Upper lobe of left lung (tissue), 6 donors: Measurements from ENCODE around the gene GATAD2A. TPM values are rescaled to one million over a fixed set of nuclear protein-coding genes. Genes with fewer than 3 reads are reported as not detected.
A peak's percentile ranks its signal among the peaks of the same experiment; 100 is the strongest.

Source experiments
- ATAC-seq, 2 donors: fragments of 200-7000 bp; cut with Tn5 transposase; one replicate each; pipeline ENCODE4 v1.9.1; 2022; ENCODE audit warnings: mild to moderate bottlenecking in 2 of 2, moderate library complexity in 2 of 2; ENCODE audit not compliant: low FRiP score in 2 of 2
- DNase-seq, 2 donors: peaks; one replicate each; pipeline ENCODE4 v3.0.0-alpha.2; 2019 to 2020
- H3K27ac ChIP-seq, 4 donors: fragments of 200-600 bp; sonication (generic); one replicate each; pipeline ENCODE4 v1.5.1; 2016 to 2019
- H3K27me3 ChIP-seq, 4 donors: fragments of 200-600 bp; sonication (generic); one replicate each; pipeline ENCODE4 v1.5.1; 2017 to 2019
- H3K36me3 ChIP-seq, 4 donors: fragments of 200-600 bp; sonication (generic); one replicate each; pipeline ENCODE4 v1.5.1; 2016 to 2019
- H3K4me1 ChIP-seq, 4 donors: fragments of 200-600 bp; sonication (generic); one replicate each; pipeline ENCODE4 v1.5.1; 2018 to 2019
- H3K4me3 ChIP-seq, 4 donors: fragments of 200-600 bp; sonication (generic); one replicate each; pipeline ENCODE4 v1.5.1; 2017 to 2019; ENCODE audit warnings: mild to moderate bottlenecking in 2 of 4, moderate library complexity in 1 of 4
- H3K9me3 ChIP-seq, 4 donors: fragments of 200-600 bp; sonication (generic); one replicate each; pipeline ENCODE4 v1.5.1; 2018 to 2019
- CTCF ChIP-seq, 6 experiments: fragments of 450-650 bp in 4 of 6; fragments of 200-600 bp in 2 of 6; sonication (generic) in 2 of 6; IDR thresholded peaks; one replicate each; pipeline ENCODE4 v1.5.1; 2016 to 2019; ENCODE audit warnings: antibody characterized with exemption in 6 of 6
- EP300 ChIP-seq, 4 donors: sonication (generic); formaldehyde crosslinking; IDR thresholded peaks; one replicate each; pipeline ENCODE4 v1.5.1; 2017; ENCODE audit warnings: antibody characterized with exemption in 4 of 4, control low read depth in 2 of 4
- POLR2A ChIP-seq, 4 donors: fragments of 450-650 bp; IDR thresholded peaks; one replicate each; pipeline ENCODE4 v1.5.1; 2016 to 2017; ENCODE audit warnings: antibody characterized with exemption in 4 of 4, mild to moderate bottlenecking in 2 of 4
- POLR2AphosphoS5 ChIP-seq, 2 donors: sonication (generic); formaldehyde crosslinking; IDR thresholded peaks; one replicate each; pipeline ENCODE4 v1.5.1; 2017; ENCODE audit warnings: antibody characterized with exemption in 2 of 2
- WGBS, 2 donors: methylation state at CpG; one replicate each; pipeline ENCODE4 v1.1.5; 2017 to 2018; 5-methylcytosine and 5-hydroxymethylcytosine counted together
- total RNA-seq, 6 donors: library from RNA; depleted of rRNA in 4 of 6; stranded (reverse); fragments of >200 nt in 4 of 6; gene quantifications; one replicate each; pipeline versions ENCODE4 v1.1.0 to v1.2.1, GENCODE V29; 2016 to 2021
- donor health status: DM: no; HTN: no; CAD: no; lungs with moderate emphysema.
- donor health status: DM: no; HTN: yes; CAD: no; lungs with severe emphysema.

Gene GATAD2A
- total RNA-seq, 6 donors from 2014 or later = 60.8 to 182 (median 88.0) TPM

- Histone ChIP-seq H3K4me1 (peaks cover 57 to 73% (median 62%) of the 10 kb centered on the region in 4 donors), H3K27me3 (no peaks in the 10 kb centered on the region)
- no peak for DNase-seq
Measured at GRCh38 chr19:19458110-19458816, 52.8 kb downstream of the GATAD2A start.

GRCh38 chr19:19459073-19459472, 53.6 kb downstream of the GATAD2A start:
- TF ChIP-seq CTCF (IDR thresholded peaks at IDR 0.05) (no peak), POLR2A (IDR thresholded peaks at IDR 0.05) (no peak), POLR2AphosphoS5 (IDR thresholded peaks at IDR 0.05) (no peak), EP300 (IDR thresholded peaks at IDR 0.05) (no peak)
- DNase-seq (no peak), ATAC-seq (no peak)
- H3K4me1 ChIP-seq = peaks cover 65 to 75% (median 70%) of the 10 kb centered on the region in 4 donors
- no peaks in the 10 kb centered on the region for H3K36me3 ChIP-seq
- H3K9me3 ChIP-seq = no peaks in the 10 kb centered on the region
- H3K27me3 ChIP-seq = no peaks in the 10 kb centered on the region
- no peak overlapping the region for H3K4me3 ChIP-seq
- H3K27ac ChIP-seq = peak overlapping the region; percentile 78 to 92 (median 86)

More at GRCh38 chr19:19458110-19458816, 52.8 kb downstream of the GATAD2A start:
- peak overlapping the region; percentile 34 to 92 (median 84) for H3K27ac ChIP-seq
- WGBS, 2 donors = 66 to 73% methylated on average over 14 of the region's 14 CpGs
- no peak for ATAC-seq
- H3K4me3 ChIP-seq = no peak overlapping the region
- no peaks in the 10 kb centered on the region for H3K36me3 ChIP-seq
- no peaks in the 10 kb centered on the region for H3K9me3 ChIP-seq
- TF ChIP-seq EP300 (IDR thresholded peaks at IDR 0.05) = no peak
- TF ChIP-seq POLR2AphosphoS5 (IDR thresholded peaks at IDR 0.05) = no peak
- no peak for TF ChIP-seq POLR2A (IDR thresholded peaks at IDR 0.05)
- no peak for TF ChIP-seq CTCF (IDR thresholded peaks at IDR 0.05)

GRCh38 chr19:19459707-19460251, 54.3 kb downstream of the GATAD2A start:
- DNase-seq (peak in 1 of 2 donors; percentile 85), ATAC-seq (peak in 1 of 2 donors; percentile 61)
- no peaks in the 10 kb centered on the region for H3K9me3 ChIP-seq
- peak overlapping the region in 2 of 4 donors; percentile 4 to 20 for H3K4me3 ChIP-seq
- H3K27me3 ChIP-seq = no peaks in the 10 kb centered on the region
- peaks cover 71 to 80% (median 77%) of the 10 kb centered on the region in 4 donors for H3K4me1 ChIP-seq
- 32 to 50% methylated on average over 3 to 8 of the region's 8 CpGs for WGBS, 2 donors
- peaks cover 0 to under 1% (median 0%) of the 10 kb centered on the region in 4 donors for H3K36me3 ChIP-seq
- TF ChIP-seq EP300 (IDR thresholded peaks at IDR 0.05) = no peak
- no peak for TF ChIP-seq POLR2A (IDR thresholded peaks at IDR 0.05)
- TF ChIP-seq CTCF (IDR thresholded peaks at IDR 0.05) = no peak
- peak; percentile 58 to 81 for TF ChIP-seq POLR2AphosphoS5 (IDR thresholded peaks at IDR 0.05)
- peak overlapping the region; percentile 78 to 92 (median 86) for H3K27ac ChIP-seq

- H3K4me1 ChIP-seq = peaks cover 71 to 85% (median 77%) of the 10 kb centered on the region in 4 donors
- peak; percentile 2 to 23 for ATAC-seq
Measured at GRCh38 chr19:19460258-19460731, 54.8 kb downstream of the GATAD2A start.

More at GRCh38 chr19:19460258-19460731, 54.8 kb downstream of the GATAD2A start:
- Histone ChIP-seq H3K4me3 (peak overlapping the region in 2 of 4 donors; percentile 4 to 20), H3K36me3 (peaks cover 0 to 6% (median 2%) of the 10 kb centered on the region in 4 donors), H3K27me3 (no peaks in the 10 kb centered on the region), H3K9me3 (no peaks in the 10 kb centered on the region), H3K27ac (peak overlapping the region; percentile 78 to 92 (median 86))
- 34 to 47% methylated on average over 5 to 8 of the region's 10 CpGs for WGBS, 2 donors
- no peak for TF ChIP-seq POLR2AphosphoS5 (IDR thresholded peaks at IDR 0.05)
- TF ChIP-seq EP300 (IDR thresholded peaks at IDR 0.05) = no peak
- no peak for TF ChIP-seq POLR2A (IDR thresholded peaks at IDR 0.05)
- TF ChIP-seq CTCF (IDR thresholded peaks at IDR 0.05) = no peak
- DNase-seq = peak in 1 of 2 donors; percentile 48
